NCI-H1417 (cell line): ENCODE measurements around the gene RNF144B.
A peak's percentile ranks its signal among the peaks of the same experiment; 100 is the strongest.
"Not testable (repeated sequence)": the region's sequence is repeated elsewhere in the genome, so short reads cannot be mapped to it uniquely, and the experiment has no call there.

Source experiments
- DNase-seq, 3 experiments: peaks; one replicate each; lab custom pipeline; 2025; lab: John Stamatoyannopoulos, UW

The RNF144B gene

DNA sequence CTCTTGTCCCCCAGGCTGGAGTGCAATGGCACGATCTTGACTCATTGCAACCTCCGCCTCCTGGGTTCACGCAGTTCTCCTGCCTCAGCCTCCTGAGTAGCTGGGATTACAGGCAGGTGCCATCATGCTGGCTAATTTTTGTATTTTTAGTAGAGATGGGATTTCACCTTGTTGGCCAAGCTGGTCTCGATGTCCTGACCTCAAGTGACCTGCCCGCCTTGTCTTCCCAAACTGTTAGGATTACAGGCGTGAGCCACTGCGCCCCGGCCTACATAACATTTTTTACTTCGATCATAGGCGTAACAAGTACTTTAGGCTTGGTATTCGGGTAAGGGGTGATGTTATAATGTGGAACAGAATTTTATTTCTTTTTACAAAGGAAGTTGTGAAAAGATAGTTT, 22.5 kb downstream of the RNF144B start:
- DNase-seq, result not testable (repeated sequence)

DNA sequence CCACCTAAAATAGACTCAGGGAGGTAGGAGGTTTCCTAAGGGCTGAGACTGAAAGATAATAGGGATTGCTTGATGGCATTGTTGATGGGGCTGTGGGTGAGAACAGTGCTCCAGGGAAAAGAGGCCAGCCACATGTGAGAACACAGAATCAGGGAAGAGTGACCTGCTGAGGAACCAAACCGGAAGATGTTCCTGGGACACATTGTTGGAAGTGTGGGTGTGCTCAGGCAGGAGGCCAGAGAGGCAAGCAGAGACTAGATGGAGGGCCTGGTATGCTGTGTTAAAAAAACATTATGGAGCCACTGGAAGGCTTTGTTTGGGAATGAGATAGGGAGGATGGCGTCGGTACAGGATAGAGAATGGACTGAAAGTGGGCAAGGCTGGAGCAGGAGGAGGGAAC, 23.3 kb downstream of the RNF144B start:
- DNase-seq, result no peak

DNA sequence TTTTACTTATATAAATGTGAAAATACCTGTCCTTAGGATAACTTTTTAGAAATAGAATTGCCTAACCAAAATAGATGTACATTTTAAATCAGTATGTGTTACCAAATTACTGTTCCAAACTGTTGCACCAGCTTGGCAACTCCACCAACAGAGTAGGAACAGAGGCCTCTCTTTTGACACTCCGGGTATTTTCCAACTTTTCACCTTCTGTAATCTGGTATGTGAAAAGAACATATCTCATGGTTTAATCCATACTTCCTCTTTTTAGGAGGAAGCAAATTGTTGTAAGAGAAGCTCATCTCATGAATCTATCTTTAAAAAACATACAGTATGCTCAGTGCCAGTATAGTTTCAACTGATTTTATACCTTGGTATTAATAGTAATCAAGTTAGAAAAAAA, 24.9 kb downstream of the RNF144B start:
- DNase-seq, result no peak

DNA sequence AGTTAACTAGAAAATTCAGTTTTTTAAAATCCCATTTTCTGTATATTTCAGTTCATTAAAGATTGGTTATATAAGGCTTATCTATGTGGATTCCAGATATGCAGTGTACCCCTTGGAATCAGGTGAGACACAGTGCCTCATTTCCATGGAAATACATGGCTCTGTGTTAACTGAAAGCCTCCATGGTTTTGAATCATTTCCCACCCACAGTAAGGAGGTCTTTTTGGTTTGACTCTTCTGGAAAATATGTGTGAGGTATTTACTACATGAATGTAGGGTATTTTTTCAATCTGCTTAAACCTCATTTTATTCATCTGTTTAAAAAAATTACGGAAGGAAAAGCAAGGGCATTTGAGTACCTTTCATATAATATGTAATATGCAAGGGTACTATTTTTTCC, 25.5 kb downstream of the RNF144B start:
- DNase-seq, result no peak

DNA sequence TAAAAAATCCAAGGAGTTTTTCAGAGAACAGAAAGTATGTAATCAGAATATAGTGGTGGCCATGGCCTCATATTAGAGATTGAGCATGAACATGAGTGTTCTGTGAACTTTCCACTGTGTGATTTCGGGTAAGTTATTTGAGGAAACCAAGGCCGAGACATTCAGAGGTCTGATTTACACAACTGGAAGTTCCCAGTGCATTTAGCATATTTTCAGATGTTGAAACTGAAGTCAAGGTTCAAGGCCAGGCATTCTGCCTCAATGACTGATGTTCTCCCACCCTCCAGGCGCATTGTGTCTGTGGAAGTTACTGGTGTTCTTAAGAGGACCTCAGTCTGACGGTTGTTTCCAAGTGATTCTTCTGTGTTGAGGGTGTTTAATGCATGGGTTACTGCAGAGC, 26.2 kb downstream of the RNF144B start:
- DNase-seq, result no peak

DNA sequence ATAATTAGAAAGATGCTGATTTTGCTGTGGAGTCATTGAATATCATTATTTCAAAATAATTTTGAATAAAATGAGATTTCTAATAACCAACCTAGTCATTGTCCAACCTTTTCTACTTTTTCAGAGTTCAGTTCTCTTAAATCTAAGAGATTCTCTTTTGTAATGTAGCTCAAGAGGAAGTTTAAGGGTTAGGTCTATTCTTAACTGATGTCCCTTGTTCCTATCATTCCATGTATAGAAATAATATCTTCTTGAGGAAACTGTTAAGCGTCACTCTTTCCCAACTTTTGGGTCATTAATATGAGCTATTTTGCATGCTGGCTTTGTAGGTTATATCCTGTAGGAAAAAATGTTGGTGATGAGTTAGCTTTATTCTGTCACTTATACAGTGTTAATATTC, 27.0 kb downstream of the RNF144B start:
- DNase-seq, result no peak

DNA sequence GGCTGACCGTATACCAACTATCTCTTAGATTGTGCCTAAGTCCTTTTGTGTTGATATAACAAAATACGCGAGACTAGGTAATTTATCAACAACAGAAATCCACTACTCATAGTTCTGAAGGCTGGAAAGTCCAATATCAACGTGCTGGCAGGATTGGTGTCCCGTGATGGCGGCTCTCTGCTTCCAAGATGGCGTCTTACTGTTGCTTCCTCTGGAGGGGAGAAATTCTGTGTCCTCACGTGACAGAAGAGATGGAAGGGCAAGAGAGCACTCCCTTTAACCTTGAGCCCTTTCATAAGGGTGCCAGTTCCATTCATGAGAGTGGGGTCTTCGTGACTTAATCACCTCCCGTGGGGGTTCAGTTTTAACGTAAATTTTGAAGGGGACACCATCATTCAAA, 28.1 kb downstream of the RNF144B start:
- no peak for DNase-seq

DNA sequence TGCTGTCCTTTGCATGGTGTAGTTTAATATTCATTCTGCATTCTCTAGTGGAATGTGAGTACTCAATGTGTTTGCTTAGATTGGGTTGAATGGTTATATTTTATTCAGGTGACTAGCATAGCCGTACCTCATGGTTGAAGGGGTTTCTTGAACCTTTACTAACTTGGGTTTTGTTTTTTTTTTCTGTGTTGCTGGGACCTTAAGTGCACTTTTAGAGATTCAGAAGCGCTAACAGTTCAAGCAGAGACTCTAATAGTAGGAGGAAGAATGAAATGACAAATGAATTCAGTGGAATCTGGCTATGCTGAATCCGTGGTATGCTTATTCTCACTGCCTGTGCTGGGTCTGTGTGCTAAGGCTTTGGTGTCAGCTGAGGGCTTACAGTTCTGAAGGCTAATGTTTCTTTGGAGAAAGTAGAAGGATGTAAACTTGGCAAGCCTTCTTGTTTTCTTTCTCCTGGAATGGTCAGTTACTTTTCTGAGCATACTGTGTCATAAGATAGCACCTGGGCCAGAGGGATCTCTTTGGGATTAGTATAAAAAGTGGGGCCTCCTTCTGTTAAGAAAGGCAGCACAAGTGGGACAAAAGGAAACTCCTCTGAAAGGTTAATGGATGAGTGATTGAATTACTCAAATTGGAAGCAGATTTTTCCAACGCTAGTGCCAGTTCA, 28.7 kb downstream of the RNF144B start:
- DNase-seq, result peak in 1 of 3 experiments; percentile 47

DNA sequence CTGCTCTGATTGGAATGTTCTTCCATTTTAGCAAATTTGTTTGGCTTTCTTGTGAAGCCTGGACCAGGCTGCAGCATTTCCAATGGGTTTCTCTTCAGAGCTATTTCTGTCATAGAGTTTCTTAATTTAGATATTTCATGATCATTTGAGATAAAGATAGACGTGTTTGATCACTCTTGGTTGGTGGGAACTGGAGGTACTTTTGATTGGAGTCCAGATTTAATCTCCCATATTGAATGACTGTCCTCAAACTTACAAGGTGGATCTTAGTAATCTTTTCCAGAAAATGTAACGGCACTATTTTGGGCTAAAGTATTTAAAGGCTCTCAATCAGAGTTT, 29.2 kb downstream of the RNF144B start:
- no peak for DNase-seq

DNA sequence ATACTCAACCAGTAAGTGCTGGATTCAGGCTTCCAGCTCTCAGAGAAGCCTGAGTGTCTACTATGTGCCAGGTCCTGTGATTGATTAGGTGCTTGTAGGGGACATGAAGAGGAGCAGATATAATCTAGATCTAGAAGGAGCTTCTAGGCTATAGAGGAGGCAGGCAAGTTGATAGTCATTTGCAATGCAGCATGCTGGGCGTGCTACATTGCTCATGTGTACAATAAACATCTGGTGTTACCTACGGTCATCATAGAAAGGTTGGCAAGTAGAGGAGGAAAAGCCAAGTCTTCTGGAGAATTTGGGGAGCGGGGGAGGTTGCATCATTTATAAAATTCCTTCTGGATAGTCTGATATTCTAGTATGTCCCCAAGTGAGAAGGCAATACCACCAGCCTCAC, 33.2 kb downstream of the RNF144B start:
- DNase-seq, result no peak

DNA sequence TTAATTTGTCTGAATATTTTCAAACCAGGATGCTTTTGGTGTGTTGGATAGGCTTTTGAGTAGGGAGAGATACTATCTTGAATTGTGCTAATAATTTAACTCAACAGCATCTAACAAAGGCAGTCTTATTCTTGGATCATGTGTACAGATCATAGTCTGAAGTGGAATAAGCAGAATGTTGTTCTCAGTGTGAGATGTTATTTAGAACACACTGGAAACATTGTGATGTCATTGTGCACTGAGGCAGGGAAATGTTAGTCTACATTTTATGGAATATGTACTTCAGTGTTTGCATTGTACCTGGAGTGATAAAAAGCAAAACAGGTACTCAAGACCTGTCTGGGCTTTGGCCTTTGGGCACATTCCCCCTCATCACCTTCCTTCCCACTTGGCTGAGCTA, 35.0 kb downstream of the RNF144B start:
- no peak for DNase-seq

DNA sequence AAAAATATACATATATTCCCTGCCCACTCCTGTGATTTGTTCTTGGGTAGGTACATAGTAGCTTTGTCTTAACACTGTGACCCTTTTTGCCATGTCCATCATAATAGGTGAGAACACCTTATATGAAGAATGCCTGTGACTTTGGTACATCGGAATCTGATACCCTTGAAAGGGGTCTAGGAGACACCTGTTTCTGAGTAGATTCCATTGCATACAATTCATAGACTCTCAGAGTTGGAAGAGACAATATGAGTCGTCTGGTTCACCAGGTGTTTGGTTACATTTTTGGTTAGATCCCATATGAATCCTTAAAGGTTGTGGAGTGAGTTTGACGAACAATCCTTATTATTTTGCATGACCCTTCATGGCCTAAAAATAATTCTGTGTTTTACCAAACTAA, 36.3 kb downstream of the RNF144B start:
- DNase-seq, result no peak

DNA sequence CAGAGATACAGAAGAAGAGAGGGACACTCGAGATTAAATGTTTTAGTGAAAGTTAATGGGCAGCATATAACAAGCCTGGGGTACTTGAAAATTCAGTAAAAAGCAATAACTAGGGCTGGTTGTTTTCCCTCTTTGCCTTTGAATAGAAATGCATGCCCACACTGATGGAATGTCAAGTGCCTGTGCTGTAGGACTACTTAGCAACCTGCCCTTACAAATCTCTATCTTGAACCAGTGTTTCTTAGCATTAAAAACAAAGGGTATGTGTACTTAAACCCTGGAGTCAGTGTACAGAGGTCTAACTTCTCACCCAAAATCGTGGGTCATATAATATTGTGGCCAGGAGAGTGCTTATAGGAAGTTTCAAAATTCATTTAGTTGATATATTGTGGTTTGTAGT, 37.1 kb downstream of the RNF144B start:
- no peak for DNase-seq

DNA sequence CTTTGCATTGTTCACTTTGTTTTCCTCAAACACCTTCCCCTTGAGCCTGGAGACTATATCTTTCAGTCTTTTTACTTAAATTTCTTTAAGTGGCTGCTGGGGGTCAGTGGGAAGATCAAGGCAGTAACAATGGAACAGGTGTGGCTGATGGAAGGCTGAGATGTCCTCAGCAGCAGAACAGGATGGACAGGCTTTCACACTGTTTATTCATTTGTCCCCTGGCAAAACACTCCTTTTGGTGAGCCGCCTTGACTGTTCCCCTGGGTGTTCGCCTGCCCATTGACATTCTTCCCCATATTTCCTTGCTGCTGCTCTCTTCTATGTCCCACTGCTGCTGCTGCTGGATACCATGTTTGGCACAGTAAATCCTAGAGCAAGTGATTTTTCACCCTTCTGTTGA, 38.1 kb downstream of the RNF144B start:
- peak in 1 of 3 experiments; percentile 12 for DNase-seq

DNA sequence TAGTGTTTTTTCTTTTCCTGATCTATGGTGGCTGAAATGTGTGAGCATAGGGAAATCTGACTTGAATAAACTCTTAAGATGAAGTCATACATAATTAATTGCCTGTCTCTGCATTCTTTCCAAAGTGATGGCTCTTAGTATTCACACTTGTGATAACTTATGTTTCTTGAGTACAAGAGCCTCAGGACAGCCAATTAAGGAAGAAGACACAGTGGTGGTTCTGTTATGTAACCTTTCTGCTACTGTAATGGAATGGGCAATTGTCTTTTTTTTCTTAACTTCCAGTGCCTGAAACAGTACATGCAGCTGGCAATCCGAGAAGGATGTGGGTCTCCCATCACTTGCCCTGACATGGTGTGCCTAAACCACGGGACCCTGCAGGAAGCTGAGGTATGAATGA, 40.1 kb downstream of the RNF144B start:
- DNase-seq, result no peak

DNA sequence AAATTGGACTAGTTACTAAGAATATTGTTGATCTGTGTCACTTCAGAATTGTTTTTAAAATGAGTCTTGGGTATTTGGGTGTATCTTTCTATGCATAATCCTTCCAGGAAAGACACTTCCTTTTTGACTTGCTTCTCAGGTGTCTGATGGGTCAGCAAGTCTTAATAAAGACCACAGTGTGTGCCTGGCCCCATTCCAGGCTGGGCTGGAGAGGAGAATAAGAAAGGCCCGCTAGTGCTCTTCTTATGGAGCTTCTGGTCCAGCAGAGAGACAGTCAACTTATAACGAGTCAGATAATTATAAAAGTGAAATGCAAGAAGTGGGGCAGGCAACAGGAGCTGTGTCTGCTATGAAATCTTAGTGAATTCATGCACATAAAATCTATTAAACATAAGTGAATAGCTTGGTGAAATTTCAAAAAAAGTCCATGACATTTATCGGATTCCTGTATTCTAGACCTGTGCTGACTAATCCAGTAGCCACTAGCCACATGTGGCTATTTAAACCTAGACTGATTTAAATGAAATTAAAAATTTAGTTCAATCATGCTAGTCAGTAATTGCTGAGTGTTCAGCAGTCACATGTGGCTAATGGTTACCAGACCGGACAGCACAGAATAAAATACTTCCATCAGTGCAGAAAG, 42.6 kb downstream of the RNF144B start:
- DNase-seq, result no peak

DNA sequence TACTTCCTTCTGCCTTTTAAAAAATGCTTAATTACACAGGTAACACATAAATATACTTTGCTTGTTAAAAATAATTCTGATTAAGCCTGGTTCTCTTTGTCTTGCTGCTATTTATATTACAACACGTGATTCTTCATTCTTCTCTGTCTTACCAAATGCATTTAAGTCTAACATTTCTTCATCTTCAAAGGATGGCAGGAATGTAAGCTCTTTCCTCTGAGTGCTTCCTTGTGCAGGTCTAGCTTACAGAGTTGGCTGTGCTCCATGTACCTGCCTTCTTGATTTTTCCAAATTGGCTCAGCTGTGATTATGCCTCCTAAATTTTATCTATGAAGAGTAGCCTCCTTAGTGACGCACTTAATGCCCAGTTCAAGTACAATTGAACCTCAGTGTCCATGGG, 44.4 kb downstream of the RNF144B start:
- DNase-seq, result no peak

DNA sequence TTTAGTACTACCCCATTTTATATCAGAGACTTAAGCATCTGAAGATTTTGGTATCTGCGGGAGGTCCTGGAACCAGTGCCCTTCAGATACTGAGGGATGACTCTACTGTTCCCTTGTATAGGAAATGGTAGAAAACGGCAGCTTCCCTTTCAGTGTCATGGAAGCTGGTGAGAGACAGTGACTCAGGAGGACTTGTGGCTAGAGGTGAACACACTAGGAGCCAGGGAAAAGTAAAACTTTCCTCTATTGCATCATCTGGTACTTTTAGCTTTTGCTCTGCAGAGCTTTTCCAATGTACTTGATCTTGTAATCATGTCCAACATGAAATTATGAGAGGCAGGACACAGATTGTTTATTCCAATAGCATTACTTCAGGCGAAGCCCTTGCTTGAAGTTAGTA, 45.0 kb downstream of the RNF144B start:
- no peak for DNase-seq

DNA sequence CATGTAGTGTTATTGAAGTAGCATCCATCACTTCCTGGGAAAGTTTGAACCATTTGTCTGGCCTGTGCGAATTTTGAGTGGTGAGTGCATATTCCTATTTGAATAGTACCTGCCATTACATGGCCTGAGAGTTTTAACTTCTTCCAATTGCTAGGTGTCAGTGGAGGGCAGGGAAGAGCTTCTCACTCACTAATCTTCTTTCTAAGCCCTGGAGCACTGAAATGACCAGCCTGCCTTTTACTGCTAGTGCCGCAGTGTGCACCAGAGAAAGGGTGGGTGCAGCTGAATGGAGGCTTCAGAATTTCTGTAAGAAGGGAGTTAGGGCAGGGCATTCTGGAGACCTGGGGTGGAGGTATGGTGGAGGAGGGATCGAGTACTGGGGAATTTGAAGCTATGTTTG, 45.5 kb downstream of the RNF144B start:
- DNase-seq, result no peak

DNA sequence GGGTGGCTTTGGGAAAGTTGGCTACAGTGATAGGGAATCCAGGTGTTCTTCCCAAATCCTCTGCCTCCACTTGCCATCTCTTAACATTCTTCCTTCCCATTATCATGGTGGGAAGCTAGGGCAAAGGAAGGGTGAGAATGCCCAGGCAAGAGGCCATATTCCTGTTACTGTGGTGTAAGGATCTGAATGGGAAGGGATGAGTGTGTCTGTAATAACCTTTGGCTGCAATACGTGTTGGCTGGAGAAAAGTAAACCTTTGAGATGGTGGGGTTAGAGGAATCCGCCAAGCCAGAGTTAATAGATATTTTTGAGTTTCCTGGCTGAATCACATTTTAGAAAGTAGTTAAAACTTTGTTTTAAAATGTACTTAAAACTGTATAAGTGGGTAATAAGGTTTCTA, 45.9 kb downstream of the RNF144B start:
- no peak for DNase-seq

DNA sequence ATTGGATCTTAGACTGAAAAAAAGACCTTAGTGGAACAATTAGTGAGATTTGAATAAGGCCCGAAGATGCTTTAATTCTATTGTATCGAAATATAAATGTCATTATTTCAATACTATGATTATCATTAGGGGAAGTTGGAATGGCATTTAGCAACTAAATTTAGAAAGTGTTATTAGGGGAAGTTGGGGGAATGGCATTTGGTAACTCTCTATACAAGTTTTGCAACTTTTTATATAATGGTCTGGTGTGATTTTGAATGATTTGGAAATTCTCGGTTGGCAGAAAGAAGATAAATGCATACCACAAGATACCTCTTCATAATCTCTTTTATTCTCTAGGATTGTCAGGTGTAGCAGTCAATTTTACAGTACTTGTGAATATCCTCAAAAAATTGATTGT, 49.2 kb downstream of the RNF144B start:
- DNase-seq, result no peak

DNA sequence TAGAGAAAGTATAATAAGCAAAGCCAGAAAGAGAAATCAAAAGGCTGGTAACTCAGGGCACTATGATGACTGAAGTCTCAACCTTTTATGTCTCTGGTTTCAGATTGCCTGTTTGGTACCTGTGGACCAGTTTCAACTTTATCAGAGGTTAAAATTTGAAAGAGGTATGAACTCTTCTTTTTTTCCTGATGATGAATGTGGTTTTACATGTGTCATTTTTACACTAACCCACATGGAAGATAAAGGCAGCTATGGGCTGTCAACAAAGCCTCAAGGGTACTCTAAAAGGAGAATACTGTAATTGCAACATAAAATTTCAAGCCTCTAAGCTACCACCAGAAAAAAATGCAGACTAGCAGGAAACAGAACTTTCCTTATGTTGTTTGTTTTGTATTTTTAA, 52.4 kb downstream of the RNF144B start:
- DNase-seq, result no peak

DNA sequence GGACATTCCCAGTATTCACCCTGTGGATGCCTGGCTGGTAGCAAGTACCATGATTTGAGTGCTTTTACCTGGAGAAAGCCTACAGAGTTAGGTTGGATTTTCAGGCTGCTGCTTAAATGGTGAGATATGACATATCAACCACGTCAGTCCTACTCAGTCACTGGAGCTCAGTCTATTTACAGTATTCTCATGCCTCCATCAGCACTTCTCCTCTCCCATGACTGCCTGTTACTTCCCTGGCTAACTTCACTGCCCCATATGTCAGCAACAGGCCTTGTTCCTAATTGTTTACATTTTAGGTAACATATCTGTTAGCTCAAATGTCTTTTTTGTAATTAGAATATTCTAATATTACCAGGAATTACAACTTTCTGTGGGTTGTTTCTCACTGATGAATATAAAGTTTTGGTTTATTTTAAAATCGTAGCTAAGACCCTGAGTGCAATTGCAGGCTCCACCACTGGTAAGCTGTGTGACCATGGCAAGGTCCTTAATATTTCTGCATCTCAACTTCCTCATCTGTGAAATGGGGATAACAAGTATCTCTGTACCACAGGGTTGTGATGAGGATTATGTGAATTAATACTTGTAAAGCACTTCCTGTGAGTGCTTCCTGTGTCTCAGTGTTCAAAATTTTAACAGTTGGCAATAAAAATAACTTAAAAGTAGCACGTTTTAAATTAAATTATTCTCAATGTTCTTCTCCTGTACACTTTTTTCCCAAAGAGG, 54.3 kb downstream of the RNF144B start:
- no peak for DNase-seq

DNA sequence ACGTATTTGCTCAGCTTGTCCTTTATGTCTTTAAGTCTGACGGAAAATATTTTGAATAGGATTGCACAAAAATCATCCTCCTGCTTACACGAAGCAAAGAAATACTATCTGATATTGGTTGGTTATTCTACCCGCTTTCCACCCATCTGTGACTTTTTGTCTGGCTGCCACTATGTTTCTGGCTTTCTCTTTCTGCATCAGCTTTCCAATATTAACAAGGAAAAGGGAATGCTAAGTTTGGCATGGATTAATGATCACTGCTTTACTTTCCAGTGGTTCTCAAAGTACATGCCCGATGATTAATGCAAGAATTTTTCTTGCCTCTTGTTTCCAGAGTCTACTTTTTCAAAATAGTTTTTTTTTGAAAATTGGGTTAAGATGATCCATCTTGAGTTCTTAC, 57.0 kb downstream of the RNF144B start:
- no peak for DNase-seq
